ENCODE measurements around the gene VCAM1.

- TF ChIP-seq CHD1 (IDR thresholded peaks at IDR 0.05; ENCODE audit: low read depth, low read length) (no peak), CTCF (conservative IDR thresholded peaks at IDR 0.05; ENCODE audit: low read depth, low read length) (no peak), POLR2A (IDR thresholded peaks at IDR 0.05; ENCODE audit: low read depth, low read length) (no peak), MXI1 (IDR thresholded peaks at IDR 0.05; ENCODE audit: borderline replicate concordance, low read depth, low read length) (no peak), MAZ (IDR thresholded peaks at IDR 0.05; ENCODE audit: borderline replicate concordance, low read depth, low read length) (no peak)
These were observed 15.7 kb downstream of the VCAM1 start for GRCh38 chr1:100735244-100735643.

All from IMR-90 (cell line).